ENCODE results near the gene CD300LG.

GRCh38 chr17:43906951-43907424 is 60.0 kb downstream of the CD300LG start:
- TF ChIP-seq CTCF (IDR thresholded peaks at IDR 0.05; ENCODE audit: insufficient read depth, low read length, poor library complexity, severe bottlenecking) (no peak), EZH2phosphoT487 (conservative IDR thresholded peaks at IDR 0.05; ENCODE audit: low read length) (no peak)
